Measurements from ENCODE around the gene MROH2A.

- TF ChIP-seq, protein P1, sequence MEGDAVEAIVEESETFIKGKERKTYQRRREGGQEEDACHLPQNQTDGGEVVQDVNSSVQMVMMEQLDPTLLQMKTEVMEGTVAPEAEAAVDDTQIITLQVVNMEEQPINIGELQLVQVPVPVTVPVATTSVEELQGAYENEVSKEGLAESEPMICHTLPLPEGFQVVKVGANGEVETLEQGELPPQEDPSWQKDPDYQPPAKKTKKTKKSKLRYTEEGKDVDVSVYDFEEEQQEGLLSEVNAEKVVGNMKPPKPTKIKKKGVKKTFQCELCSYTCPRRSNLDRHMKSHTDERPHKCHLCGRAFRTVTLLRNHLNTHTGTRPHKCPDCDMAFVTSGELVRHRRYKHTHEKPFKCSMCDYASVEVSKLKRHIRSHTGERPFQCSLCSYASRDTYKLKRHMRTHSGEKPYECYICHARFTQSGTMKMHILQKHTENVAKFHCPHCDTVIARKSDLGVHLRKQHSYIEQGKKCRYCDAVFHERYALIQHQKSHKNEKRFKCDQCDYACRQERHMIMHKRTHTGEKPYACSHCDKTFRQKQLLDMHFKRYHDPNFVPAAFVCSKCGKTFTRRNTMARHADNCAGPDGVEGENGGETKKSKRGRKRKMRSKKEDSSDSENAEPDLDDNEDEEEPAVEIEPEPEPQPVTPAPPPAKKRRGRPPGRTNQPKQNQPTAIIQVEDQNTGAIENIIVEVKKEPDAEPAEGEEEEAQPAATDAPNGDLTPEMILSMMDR (IDR thresholded peaks at IDR 0.05), result no peak
- TF ChIP-seq POLR2A (IDR thresholded peaks at IDR 0.05), result no peak
Measured at GRCh38 chr2:233802132-233802815, 24.1 kb downstream of the MROH2A start.
